HG03442 (cell line): ENCODE measurements around the gene GLYATL1B.
A peak's percentile ranks its signal among the peaks of the same experiment; 100 is the strongest.
"Not testable (repeated sequence)": the region's sequence is repeated elsewhere in the genome, so short reads cannot be mapped to it uniquely, and the experiment has no call there.

Experiments
- ATAC-seq: cut with Tn5 transposase; IDR thresholded peaks from one replicate; pipeline ENCODE4 v1.9.1; 2021; ENCODE audit warnings: mild to moderate bottlenecking, moderate library complexity; ENCODE audit not compliant: unreplicated experiment

GLYATL1B gene

DNA sequence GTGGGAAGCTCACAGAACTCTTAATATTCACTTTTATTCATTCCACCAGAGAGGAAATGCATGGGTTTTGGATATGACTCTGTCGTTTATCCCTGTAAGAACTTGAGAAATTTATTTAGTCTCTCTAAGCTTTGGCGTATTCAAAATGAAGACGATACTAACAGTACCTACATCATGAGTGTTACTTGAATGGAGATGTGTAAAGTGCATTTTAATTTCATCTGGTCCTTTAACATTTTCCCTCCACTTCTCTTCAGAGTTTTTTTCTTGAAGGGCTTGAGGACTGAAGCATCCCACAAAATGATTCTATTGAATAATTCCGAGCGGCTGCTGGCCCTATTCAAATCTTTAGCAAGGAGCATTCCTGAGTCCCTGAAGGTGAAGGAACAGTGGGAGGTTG, at the start of gene GLYATL1B:
Gene GLYATL1B, plus strand, starts transcription at position 301 of the 400 bp plus-strand sequence. Its CDS starts 0 bp downstream, at position 301.
- ATAC-seq, result not testable (repeated sequence)

- not testable (repeated sequence) for ATAC-seq
Observed at GRCh38 chr11:59036542-59036941, 49.6 kb upstream of the GLYATL1B start.

GRCh38 chr11:59037434-59037833, 48.7 kb upstream of the GLYATL1B start:
- not testable (repeated sequence) for ATAC-seq

DNA sequence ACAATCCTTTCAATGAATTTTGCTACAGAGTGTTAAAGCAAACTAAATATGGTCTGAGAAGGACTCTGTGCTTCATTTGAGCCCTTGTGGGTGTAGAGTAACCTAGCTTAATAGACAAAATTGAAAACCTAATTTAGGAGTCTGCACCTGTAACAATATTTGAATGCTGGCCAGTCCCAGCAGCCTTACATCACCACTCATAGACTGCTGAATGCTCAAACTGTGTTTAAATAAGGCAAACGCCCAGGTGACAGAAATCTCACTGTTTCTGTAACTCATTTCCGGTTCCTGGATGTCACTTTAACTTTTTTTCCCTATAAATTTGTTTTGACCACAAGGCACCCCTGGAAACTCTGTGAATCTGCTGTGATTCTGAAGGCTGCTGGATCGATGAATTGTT, 45.5 kb upstream of the GLYATL1B start:
- ATAC-seq, result no peak

- peak; percentile 87 for ATAC-seq
Observed at GRCh38 chr11:59051383-59051782, 34.7 kb upstream of the GLYATL1B start.

DNA sequence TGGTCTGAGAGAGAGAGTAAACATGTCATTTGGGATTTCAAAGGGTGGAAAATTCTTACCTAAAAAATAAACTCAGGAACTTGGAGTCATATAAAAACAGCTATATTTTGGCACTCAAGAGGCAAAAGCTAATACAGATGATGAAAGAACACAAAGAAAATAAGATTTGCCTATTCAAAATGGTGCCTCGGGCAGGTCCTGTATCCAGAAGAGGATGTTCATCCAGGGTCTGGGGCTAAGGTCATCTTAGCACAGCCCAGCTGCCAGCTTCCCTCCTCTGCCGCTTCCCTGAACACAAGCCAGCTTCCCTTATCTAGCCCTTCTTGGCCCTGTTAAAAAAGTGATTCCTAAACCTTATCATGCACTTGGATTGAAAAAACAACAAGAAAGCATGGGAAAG, 33.8 kb upstream of the GLYATL1B start:
- not testable (repeated sequence) for ATAC-seq

GRCh38 chr11:59053387-59053786, 32.7 kb upstream of the GLYATL1B start:
- peak; percentile 48 for ATAC-seq

DNA sequence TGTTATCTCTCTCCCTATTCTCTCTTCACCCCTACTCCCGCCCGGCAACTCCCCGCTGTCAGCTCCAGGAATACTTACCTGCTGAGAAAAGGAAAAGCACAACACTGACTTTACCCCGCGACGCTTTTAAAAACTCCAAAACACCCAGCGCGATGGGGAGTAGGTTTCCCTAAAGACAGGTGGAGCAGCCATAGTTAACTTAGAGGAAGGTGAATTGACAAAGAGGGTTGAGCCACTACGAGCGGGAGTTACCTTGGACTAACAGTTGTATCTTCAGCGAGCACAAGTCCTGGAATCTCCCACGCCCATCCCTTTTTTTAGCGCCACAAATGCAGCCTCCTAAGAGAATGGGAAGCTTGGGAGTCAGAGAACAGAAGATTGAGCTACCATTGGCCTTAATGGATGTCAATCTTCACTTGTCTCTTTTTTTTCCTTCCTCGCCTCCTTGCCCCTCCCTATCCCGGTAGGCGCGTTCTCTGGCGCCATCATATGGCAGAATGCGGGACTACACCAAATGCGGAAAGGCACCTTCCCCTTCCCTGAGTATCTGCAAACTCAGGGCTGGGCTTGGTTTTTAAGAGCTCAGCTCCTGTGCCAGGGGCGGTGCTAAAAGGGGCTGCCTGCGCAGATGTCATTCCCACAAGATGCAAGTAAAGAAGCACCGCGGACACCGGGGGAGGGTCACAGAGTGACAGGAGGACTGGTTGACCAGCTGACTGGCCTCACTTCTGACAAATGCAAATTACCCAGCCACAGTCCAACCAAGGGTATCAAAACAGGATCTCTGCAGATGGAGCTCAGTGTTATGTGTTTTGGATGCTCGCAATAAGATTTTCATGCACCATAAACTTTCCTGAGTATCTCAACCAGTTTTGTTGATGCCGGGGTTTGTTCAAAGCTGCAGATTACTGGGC, 27.7 kb upstream of the GLYATL1B start:
- ATAC-seq, result peak; percentile 91

DNA sequence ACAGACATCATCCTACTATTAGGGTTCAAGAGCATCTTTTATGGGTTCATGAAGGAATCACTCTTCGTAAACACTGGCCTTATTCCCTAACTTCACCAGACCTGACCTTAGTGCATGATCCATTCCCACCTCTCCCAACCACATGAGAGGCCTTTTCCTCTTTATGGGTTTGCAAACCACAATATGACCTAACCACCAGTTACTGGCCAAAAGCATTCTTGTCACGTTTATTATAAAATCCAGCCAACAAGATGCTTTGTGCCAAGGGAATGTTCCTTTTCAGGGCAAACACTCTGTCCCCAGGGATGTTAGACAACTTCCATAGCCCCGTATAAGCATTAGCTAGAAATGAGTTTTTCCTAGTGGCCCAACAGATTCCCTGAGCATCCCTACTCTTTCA, 26.0 kb upstream of the GLYATL1B start:
- ATAC-seq, result not testable (repeated sequence)

DNA sequence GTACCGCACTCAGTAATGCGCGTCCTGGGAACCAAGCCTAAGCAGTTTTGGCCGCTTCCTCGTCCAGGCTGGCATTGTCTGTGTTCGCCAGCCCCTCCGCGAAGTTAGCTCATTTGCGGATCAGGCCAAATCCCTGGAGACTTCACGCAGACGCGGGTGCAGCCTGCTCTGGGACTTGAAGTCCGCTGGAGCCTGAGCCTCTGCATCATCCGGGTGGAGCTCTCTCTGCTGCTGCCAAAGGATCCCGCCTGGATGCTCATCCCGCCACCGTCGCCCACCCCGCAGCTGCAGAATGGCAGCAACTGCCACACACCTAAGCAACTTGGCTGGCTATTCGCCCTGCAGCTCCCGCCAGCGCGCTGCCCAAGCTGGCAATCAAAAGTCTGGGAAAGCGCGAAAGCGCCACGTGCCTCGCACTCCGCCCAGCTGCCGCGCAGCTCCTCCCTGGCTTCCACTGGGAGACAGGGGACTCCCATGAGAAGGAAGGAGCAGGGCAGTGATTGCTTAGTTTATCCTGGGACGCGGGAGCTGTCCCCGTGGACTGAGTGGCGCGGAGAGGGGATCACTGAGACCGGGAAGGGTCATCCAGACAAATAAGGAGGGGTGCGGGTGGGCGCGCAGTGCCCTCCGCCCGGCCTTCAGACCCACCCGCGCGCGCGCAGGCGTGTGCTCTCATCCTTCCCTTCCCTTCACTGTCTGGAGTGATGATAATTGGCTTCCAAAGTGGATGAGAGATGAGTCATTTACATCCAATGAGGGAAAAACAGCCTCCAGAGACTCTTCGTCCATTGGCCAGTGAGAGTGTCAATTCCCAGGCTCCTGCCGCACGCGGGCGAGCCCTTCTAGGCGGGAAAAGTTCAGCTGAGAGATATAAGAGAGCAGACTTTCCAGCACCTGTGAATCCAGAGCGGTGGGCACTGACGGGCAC, 23.2 kb upstream of the GLYATL1B start:
- no peak for ATAC-seq

DNA sequence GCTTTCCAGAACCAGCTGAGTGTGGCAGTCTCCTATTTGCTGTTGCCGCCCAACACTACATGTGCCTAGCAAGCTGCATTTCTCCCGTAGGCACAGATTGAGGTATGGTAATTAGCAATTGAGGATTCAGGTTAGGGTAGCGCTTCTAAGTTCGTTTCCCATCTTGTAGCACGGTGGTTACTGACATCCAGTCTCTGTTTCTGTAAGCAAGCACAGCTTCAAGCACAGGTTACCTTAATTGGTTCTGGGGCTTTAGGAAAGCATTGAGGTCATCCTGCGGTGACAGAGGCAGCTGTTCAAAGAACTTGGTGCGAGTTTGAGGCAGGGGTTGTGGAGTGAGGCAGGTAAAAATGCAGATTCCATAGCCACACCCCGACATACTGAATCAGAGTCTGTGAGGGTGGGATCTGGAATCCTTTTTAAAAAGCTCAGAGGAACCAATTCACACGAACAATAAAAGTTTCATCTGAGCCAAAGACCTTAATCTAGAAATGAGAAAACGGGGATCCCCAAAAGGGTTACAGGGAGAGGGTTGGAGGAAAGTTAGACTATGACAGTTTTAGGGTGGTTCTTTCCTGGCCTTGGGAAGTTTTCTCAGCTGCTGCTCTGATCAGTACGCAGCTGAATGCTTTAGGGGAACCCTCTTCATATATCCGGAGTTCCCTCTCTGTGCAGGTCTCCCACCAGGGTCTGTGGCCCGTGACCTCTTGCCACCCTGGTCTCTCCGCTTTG, 21.9 kb upstream of the GLYATL1B start:
- peak; percentile 81 for ATAC-seq

DNA sequence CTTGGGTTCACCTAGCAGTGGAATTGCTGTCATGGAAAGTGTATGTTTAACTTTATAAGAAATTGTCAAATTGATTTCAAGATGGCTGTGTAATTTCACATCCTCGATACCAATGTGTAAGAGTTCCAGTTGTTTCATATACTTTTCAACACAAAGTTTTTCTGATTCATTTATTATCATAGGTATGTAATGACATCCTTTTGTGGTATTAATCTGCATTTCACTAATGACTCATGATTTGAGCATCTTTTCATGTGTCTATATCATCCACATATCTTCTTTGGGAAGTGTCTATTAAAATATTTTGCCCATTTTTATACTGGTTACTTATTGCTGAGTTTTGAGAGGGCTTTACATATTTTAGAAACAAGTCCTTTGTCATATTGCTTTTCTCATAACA, 17.0 kb upstream of the GLYATL1B start:
- ATAC-seq, result no peak

GRCh38 chr11:59076876-59077571, 9.1 kb upstream of the GLYATL1B start:
- ATAC-seq, result peak; percentile 92

- ATAC-seq, result no peak
Observed at GRCh38 chr11:59078435-59078834, 7.7 kb upstream of the GLYATL1B start.

- ATAC-seq, result no peak
Observed at GRCh38 chr11:59079086-59079485, 7.0 kb upstream of the GLYATL1B start.

GRCh38 chr11:59080421-59080820, 5.7 kb upstream of the GLYATL1B start:
- ATAC-seq, result not testable (repeated sequence)

DNA sequence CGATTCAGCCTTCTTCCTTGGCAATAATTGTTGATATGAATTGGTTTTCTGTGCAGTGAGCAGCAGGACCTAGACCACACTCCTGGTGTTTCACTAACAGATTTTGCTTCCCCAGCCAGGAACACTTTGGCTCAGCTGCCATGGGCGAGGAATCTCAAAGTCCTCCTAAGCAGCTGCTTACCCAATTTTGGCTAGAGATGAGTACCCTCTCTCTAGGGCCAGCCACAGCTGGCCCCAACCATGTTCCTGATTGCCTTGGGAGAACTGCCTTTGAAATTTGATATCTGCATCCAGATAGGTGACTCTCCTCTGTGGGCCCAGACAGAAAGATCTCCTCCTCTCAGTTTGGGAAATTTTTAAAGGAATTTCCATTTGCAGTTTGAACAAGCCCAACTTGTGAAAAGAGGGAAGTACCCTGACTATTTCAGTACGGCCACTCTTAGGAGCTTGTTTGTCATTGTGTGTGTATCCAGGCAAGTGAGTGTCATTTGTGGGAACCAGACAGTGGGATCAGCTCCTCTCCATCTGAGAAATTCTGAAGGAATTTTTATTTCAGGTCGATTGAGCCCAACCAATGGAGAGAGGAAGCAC, 4.6 kb upstream of the GLYATL1B start:
- ATAC-seq, result not testable (repeated sequence)

DNA sequence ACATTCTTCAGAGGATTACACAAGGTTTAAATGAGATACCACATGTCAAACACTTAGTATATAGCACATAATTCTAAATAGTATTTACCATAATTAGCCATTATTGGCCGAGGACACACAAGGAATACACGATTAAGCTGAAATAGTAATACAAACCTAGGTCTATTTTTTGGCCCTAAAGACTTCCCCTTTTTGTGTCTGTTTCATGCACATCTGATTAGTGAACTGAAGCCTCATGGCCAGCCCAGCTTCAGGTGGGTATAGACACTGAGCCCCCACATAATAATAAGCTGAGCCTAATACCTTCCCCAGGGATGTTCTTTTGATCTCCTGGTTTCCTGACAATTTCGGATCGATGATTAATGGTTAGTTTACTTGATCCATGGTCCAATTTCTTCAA, 2.1 kb downstream of the GLYATL1B start:
- no peak for ATAC-seq

DNA sequence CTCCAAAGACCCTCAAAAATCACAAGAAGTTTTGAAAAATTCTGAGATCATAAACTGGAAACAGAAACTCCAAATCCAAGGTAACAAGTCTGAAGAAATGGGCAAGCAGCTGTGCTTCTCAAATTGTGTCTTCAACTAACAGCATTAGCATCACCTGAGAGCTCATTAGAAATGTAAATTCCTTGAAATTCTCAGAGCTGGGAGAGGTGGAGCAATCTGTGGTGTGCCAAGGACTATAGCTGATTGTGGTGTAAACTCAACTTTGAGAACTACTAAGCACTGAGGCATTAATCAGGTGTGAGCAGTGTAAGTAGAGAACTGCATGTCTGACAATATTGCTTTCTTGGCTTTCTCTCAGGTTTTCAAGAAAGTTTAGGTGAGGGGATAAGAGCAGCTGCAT, 7.5 kb downstream of the GLYATL1B start:
- ATAC-seq, result not testable (repeated sequence)

GRCh38 chr11:59095225-59095624, 9.1 kb downstream of the GLYATL1B start:
- ATAC-seq, result peak; percentile 80
